Neural cell (in vitro differentiated cells): ENCODE measurements around the gene SERPINI1. TPM values are rescaled to one million over a fixed set of nuclear protein-coding genes. Genes with fewer than 3 reads are reported as not detected.

Experiments
- H2AFZ ChIP-seq: fragments of 200-600, 300-800 bp; sonication (generic), shearing (Covaris generic); 2 replicates; pipeline ENCODE4 v1.6.0; 2014; ENCODE audit warnings: low read depth, mild to moderate bottlenecking, antibody characterized with exemption, low read length, moderate library complexity
- H3F3A ChIP-seq: fragments of 200-600 bp; shearing (Covaris generic); 2 replicates; pipeline ENCODE4 v1.6.1; 2016; ENCODE audit warnings: mild to moderate bottlenecking, moderate library complexity, mixed read lengths, antibody characterized with exemption, low read length; ENCODE audit not compliant: insufficient read depth, poor library complexity, severe bottlenecking
- H3K27ac ChIP-seq: fragments of 200-600, 300-800 bp; sonication (generic), shearing (Covaris generic); 2 replicates; pipeline ENCODE4 v1.5.1; 2014; ENCODE audit warnings: mild to moderate bottlenecking, low read length, moderate library complexity
- H3K27me3 ChIP-seq: fragments of 300-800, 200-600 bp; sonication (generic), shearing (Covaris generic); 2 replicates; pipeline ENCODE4 v1.6.0; 2014; ENCODE audit warnings: mild to moderate bottlenecking, low read depth, low read length, moderate library complexity; ENCODE audit not compliant: insufficient read depth
- H3K36me3 ChIP-seq: fragments of 300-800, 200-600 bp; sonication (generic), shearing (Covaris generic); 2 replicates; pipeline ENCODE4 v1.5.1; 2014; ENCODE audit warnings: mild to moderate bottlenecking, antibody characterized with exemption, low read length, moderate library complexity; ENCODE audit not compliant: insufficient read depth
- H3K4me2 ChIP-seq: fragments of 300-800, 200-600 bp; sonication (generic), shearing (Covaris generic); 2 replicates; pipeline ENCODE4 v1.6.0; 2014; ENCODE audit warnings: mild to moderate bottlenecking, low read length
- H3K4me3 ChIP-seq: fragments of 300-800, 200-600 bp; sonication (generic), shearing (Covaris generic); 2 replicates; pipeline ENCODE4 v1.5.1; 2014; ENCODE audit warnings: mild to moderate bottlenecking, low read length, moderate library complexity
- H3K79me2 ChIP-seq: fragments of 200-600 bp; shearing (Covaris generic); replicated peaks from 2 replicates; pipeline ENCODE4 v1.6.0; 2014; ENCODE audit warnings: mild to moderate bottlenecking, low read length, moderate library complexity; ENCODE audit not compliant: insufficient read depth
- H3K9ac ChIP-seq: fragments of 300-800, 200-600 bp; sonication (generic), shearing (Covaris generic); 2 replicates; pipeline ENCODE4 v1.6.1; 2016; ENCODE audit warnings: mild to moderate bottlenecking, low read length, mixed read lengths
- H3K9me2 ChIP-seq: fragments of 200-600 bp; shearing (Covaris generic); 2 replicates; pipeline ENCODE4 v1.6.1; 2016; ENCODE audit warnings: mild to moderate bottlenecking, low read length, mixed read lengths; ENCODE audit not compliant: insufficient read depth
- H3K9me3 ChIP-seq: fragments of 200-600, 300-800 bp; sonication (generic), shearing (Covaris generic); 2 replicates; pipeline ENCODE4 v1.6.1; 2016; ENCODE audit warnings: mild to moderate bottlenecking, mixed run types, low read length, moderate library complexity, mixed read lengths
- H4K20me1 ChIP-seq: fragments of 200-600 bp; shearing (Covaris generic); 2 replicates; pipeline ENCODE4 v1.6.1; 2016; ENCODE audit warnings: mild to moderate bottlenecking, mixed run types; ENCODE audit not compliant: insufficient read depth
- CTCF ChIP-seq: fragments of 450-650 bp; IDR thresholded peaks from 2 replicates; pipeline ENCODE4 v1.5.1; 2014; ENCODE audit warnings: antibody characterized with exemption, mild to moderate bottlenecking, moderate library complexity; ENCODE audit not compliant: poor library complexity, severe bottlenecking
- EP300 ChIP-seq: fragments of 450-650 bp; conservative IDR thresholded peaks from 2 replicates; pipeline ENCODE4 v1.6.1; 2014; ENCODE audit warnings: antibody characterized with exemption, mild to moderate bottlenecking, moderate library complexity; ENCODE audit not compliant: poor library complexity, severe bottlenecking
- EZH2 ChIP-seq: fragments of 200-600, 300-800 bp; shearing (Covaris generic), sonication (generic); IDR thresholded peaks from 2 replicates; pipeline ENCODE4 v1.6.1; 2014; ENCODE audit warnings: antibody characterized with exemption, low read length, borderline replicate concordance, mild to moderate bottlenecking; ENCODE audit not compliant: insufficient read depth, poor library complexity, severe bottlenecking
- MXI1 ChIP-seq: fragments of 450-650 bp; conservative IDR thresholded peaks from 2 replicates; pipeline ENCODE4 v1.6.1; 2014; ENCODE audit warnings: antibody characterized with exemption, mild to moderate bottlenecking; ENCODE audit not compliant: poor library complexity, severe bottlenecking
- POLR2AphosphoS5 ChIP-seq: IDR thresholded peaks from 2 replicates; pipeline ENCODE4 v1.6.1; 2012
- RAD21 ChIP-seq: fragments of 450-650 bp; conservative IDR thresholded peaks from 2 replicates; pipeline ENCODE4 v1.6.1; 2014; ENCODE audit warnings: antibody characterized with exemption, mild to moderate bottlenecking, moderate library complexity
- SMC3 ChIP-seq: fragments of 450-650 bp; conservative IDR thresholded peaks from 2 replicates; pipeline ENCODE4 v1.6.1; 2014; ENCODE audit warnings: antibody characterized with exemption, mild to moderate bottlenecking, moderate library complexity; ENCODE audit not compliant: poor library complexity
- TAF1 ChIP-seq: IDR thresholded peaks from 2 replicates; pipeline ENCODE4 v1.6.1; 2012; ENCODE audit warnings: low read depth
- polyA plus RNA-seq: library from polyadenylated mRNA; depleted of rRNA; stranded (reverse); fragments of >200 nt; gene quantifications from 2 replicates; pipeline ENCODE4 v1.2.3, GENCODE V29; 2014
- TF ChIP-seq, protein P1 (sequence below): IDR thresholded peaks from 2 replicates; pipeline ENCODE4 v1.6.1; 2012; ENCODE audit warnings: borderline replicate concordance

The SERPINI1 gene
- polyA plus RNA-seq, 1 donor from 2014 or later: 150 TPM

- Histone ChIP-seq H3K4me3 (peak overlapping the region; percentile 76), H3K9me2 (no peaks in the 10 kb centered on the region), H3K4me2 (no peak overlapping the region), H3K9me3 (no peaks in the 10 kb centered on the region), H3K27me3 (no peaks in the 10 kb centered on the region), H4K20me1 (no peaks in the 10 kb centered on the region), H3K27ac (no peak overlapping the region), H3F3A (no peaks in the 10 kb centered on the region), H3K79me2 (peaks cover 79% of the 10 kb centered on the region), H2AFZ (no peak overlapping the region), H3K36me3 (no peaks in the 10 kb centered on the region), H3K9ac (no peak overlapping the region)
- TF ChIP-seq EZH2 (no peak), TAF1 (no peak), SMC3 (no peak), MXI1 (no peak), CTCF (no peak), RAD21 (no peak), POLR2AphosphoS5 (no peak), EP300 (no peak)
- TF ChIP-seq, protein P1, sequence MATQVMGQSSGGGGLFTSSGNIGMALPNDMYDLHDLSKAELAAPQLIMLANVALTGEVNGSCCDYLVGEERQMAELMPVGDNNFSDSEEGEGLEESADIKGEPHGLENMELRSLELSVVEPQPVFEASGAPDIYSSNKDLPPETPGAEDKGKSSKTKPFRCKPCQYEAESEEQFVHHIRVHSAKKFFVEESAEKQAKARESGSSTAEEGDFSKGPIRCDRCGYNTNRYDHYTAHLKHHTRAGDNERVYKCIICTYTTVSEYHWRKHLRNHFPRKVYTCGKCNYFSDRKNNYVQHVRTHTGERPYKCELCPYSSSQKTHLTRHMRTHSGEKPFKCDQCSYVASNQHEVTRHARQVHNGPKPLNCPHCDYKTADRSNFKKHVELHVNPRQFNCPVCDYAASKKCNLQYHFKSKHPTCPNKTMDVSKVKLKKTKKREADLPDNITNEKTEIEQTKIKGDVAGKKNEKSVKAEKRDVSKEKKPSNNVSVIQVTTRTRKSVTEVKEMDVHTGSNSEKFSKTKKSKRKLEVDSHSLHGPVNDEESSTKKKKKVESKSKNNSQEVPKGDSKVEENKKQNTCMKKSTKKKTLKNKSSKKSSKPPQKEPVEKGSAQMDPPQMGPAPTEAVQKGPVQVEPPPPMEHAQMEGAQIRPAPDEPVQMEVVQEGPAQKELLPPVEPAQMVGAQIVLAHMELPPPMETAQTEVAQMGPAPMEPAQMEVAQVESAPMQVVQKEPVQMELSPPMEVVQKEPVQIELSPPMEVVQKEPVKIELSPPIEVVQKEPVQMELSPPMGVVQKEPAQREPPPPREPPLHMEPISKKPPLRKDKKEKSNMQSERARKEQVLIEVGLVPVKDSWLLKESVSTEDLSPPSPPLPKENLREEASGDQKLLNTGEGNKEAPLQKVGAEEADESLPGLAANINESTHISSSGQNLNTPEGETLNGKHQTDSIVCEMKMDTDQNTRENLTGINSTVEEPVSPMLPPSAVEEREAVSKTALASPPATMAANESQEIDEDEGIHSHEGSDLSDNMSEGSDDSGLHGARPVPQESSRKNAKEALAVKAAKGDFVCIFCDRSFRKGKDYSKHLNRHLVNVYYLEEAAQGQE: no peak
Measured at GRCh38 chr3:167731393-167731792, 4.1 kb upstream of the SERPINI1 start.

- no peaks in the 10 kb centered on the region for H3F3A ChIP-seq
- no peaks in the 10 kb centered on the region for H3K9me3 ChIP-seq
- H3K36me3 ChIP-seq: no peaks in the 10 kb centered on the region
- H3K4me3 ChIP-seq: peak overlapping the region; percentile 76
- H3K79me2 ChIP-seq: peaks cover 75% of the 10 kb centered on the region
- TF ChIP-seq SMC3: no peak
- TF ChIP-seq RAD21: no peak
- TF ChIP-seq MXI1: no peak
- no peak for TF ChIP-seq CTCF
- TF ChIP-seq EZH2: no peak
- no peak for TF ChIP-seq EP300
- TF ChIP-seq, protein P1: no peak
- no peak for TF ChIP-seq TAF1
- no peak for TF ChIP-seq POLR2AphosphoS5
- peaks cover 9% of the 10 kb centered on the region for H3K27me3 ChIP-seq
- H3K4me2 ChIP-seq: peak overlapping the region; percentile 72
- no peak overlapping the region for H3K27ac ChIP-seq
- H3K9me2 ChIP-seq: no peaks in the 10 kb centered on the region
- H2AFZ ChIP-seq: no peak overlapping the region
- no peak overlapping the region for H3K9ac ChIP-seq
- H4K20me1 ChIP-seq: no peaks in the 10 kb centered on the region
Measured at GRCh38 chr3:167732313-167733065, 3.0 kb upstream of the SERPINI1 start.
